GM21825 (cell line): ENCODE results near the gene GP1BA.

Experiments used
- ATAC-seq: cut with Tn5 transposase; IDR thresholded peaks from one replicate; pipeline ENCODE4 v1.9.1; 2021; ENCODE audit warnings: mild to moderate bottlenecking, moderate library complexity; ENCODE audit not compliant: unreplicated experiment

Gene GP1BA

GRCh38 chr17:4931963-4932362, at the start of gene GP1BA:
GP1BA (plus strand) TSS chr17:4932277; CDS start chr17:4932605, 328 bp downstream.
- no peak for ATAC-seq

GRCh38 chr17:4884489-4884888, 47.6 kb upstream of the GP1BA start:
- no peak for ATAC-seq

GRCh38 chr17:4886830-4887229, 45.2 kb upstream of the GP1BA start:
- ATAC-seq = no peak

GRCh38 chr17:4887581-4887980, 44.5 kb upstream of the GP1BA start:
- ATAC-seq = no peak

- no peak for ATAC-seq
These were observed 40.4 kb upstream of the GP1BA start for GRCh38 chr17:4891411-4892410.

- ATAC-seq = no peak
These were observed 39.4 kb upstream of the GP1BA start for GRCh38 chr17:4892499-4893221.

GRCh38 chr17:4893272-4893671, 38.8 kb upstream of the GP1BA start:
- no peak for ATAC-seq

- no peak for ATAC-seq
These were observed 38.1 kb upstream of the GP1BA start for GRCh38 chr17:4893721-4894560.

- no peak for ATAC-seq
These were observed 37.0 kb upstream of the GP1BA start for GRCh38 chr17:4895121-4895520.

GRCh38 chr17:4895657-4896331, 36.3 kb upstream of the GP1BA start:
- no peak for ATAC-seq

- no peak for ATAC-seq
These were observed 35.5 kb upstream of the GP1BA start for GRCh38 chr17:4896332-4897197.

GRCh38 chr17:4897198-4897687, 34.8 kb upstream of the GP1BA start:
- ATAC-seq = no peak

GRCh38 chr17:4897785-4898184, 34.3 kb upstream of the GP1BA start:
- ATAC-seq = no peak

GRCh38 chr17:4898351-4898750, 33.7 kb upstream of the GP1BA start:
- ATAC-seq = no peak

GRCh38 chr17:4898927-4899326, 33.1 kb upstream of the GP1BA start:
- ATAC-seq = no peak

GRCh38 chr17:4899341-4900230, 32.5 kb upstream of the GP1BA start, which contains the start of gene C17orf107:
C17orf107 (plus strand) TSS chr17:4899536; CDS start chr17:4899763, 227 bp downstream.
- no peak for ATAC-seq

- ATAC-seq = no peak
These were observed 31.6 kb upstream of the GP1BA start for GRCh38 chr17:4900231-4901107.
